ENCODE data around the gene TNFSF13. TPM values are rescaled to one million over a fixed set of nuclear protein-coding genes. Genes with fewer than 3 reads are reported as not detected.

Gene TNFSF13
- total RNA-seq, 1 experiment from 2014 or later, result 0.94 TPM

DNA sequence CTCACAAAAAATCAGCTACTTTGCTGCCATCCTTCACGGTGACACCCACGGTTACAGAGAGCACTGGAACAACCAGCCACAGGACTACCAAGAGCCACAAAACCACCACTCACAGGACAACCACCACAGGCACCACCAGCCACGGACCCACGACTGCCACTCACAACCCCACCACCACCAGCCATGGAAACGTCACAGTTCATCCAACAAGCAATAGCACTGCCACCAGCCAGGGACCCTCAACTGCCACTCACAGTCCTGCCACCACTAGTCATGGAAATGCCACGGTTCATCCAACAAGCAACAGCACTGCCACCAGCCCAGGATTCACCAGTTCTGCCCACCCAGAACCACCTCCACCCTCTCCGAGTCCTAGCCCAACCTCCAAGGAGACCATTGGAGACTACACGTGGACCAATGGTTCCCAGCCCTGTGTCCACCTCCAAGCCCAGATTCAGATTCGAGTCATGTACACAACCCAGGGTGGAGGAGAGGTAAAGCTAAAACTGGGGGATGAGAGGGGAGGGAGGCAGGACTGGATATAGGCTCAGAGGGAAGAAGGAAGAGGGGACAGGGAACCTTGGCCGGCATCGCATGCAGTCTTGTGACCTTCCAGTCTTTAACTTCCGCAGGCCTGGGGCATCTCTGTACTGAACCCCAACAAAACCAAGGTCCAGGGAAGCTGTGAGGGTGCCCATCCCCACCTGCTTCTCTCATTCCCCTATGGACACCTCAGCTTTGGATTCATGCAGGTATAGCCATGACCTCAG is 21.5 kb downstream of the TNFSF13 start:
- Histone ChIP-seq H4K5ac (ENCODE audit: insufficient read length, low read depth, low read length) (no peak overlapping the region), H3K4me2 (ENCODE audit: insufficient read depth, insufficient read length, low read length) (no peak overlapping the region), H3K56ac (ENCODE audit: insufficient read length, low read depth, low read length) (no peak overlapping the region), H2AFZ (ENCODE audit: low read length) (no peak overlapping the region), H2BK12ac (ENCODE audit: insufficient read length, low read depth, low read length) (no peak overlapping the region), H4K8ac (replicated peaks; ENCODE audit: insufficient read length, low read depth, low read length) (no peak overlapping the region), H2BK15ac (ENCODE audit: low read depth, low read length) (no peak overlapping the region), H3K79me1 (ENCODE audit: insufficient read depth, low read depth, low read length, poor library complexity, severe bottlenecking) (peaks cover 2% of the 10 kb centered on the region), H2AK5ac (ENCODE audit: insufficient read length, low read length) (no peak overlapping the region), H2BK120ac (ENCODE audit: low read depth, low read length, poor library complexity, severe bottlenecking) (no peak overlapping the region), H3K4me1 (ENCODE audit: insufficient read depth, low read length) (no peaks in the 10 kb centered on the region), H2BK20ac (ENCODE audit: low read depth, low read length, poor library complexity, severe bottlenecking) (no peak overlapping the region), H4K20me1 (ENCODE audit: control insufficient read depth, insufficient read depth, insufficient read length) (no peaks in the 10 kb centered on the region), H3K27me3 (ENCODE audit: insufficient read depth, low read length) (no peaks in the 10 kb centered on the region), H3K27ac (ENCODE audit: insufficient read length, low read depth, low read length) (no peak overlapping the region), H3K9me3 (ENCODE audit: control insufficient read depth, low read depth, low read length) (no peaks in the 10 kb centered on the region), H3K23ac (ENCODE audit: insufficient read length, low read depth, low read length) (no peak overlapping the region), H3K9ac (ENCODE audit: extremely low read depth, insufficient read length, low read length) (no peak overlapping the region), H4K91ac (ENCODE audit: insufficient read length, low read depth, low read length) (no peak overlapping the region), H3K18ac (ENCODE audit: insufficient read length, low read depth, low read length) (no peak overlapping the region), H3K14ac (ENCODE audit: insufficient read depth, low read length) (no peak overlapping the region), H3K4ac (ENCODE audit: low read depth, low read length) (no peak overlapping the region), H3T11ph (ENCODE audit: low read length) (no peak overlapping the region), H3K79me2 (ENCODE audit: insufficient read depth, low read length) (no peaks in the 10 kb centered on the region; the same call in 1 of the 2 replicates), H2BK5ac (ENCODE audit: insufficient read length, low read length) (no peak overlapping the region), H3K23me2 (ENCODE audit: insufficient read length, low read depth, low read length, poor library complexity, severe bottlenecking) (peaks cover 3% of the 10 kb centered on the region)
- Mint-ChIP-seq H3K4me3 (peak overlapping the region; percentile 3 to 43; a peak in 2 of 5 replicates), H3K27me3 (ENCODE audit: low read depth) (peaks cover 2% of the 10 kb centered on the region), H3K9me3 (peaks cover 0 to 3% of the 10 kb centered on the region in 2 experiments; a peak in 1 of 5 replicates), H3K27ac (peak overlapping the region; percentile 62 to 96 (median 86); a peak in 5 of 7 replicates), H3K4me1 (peaks cover 50 to 56% of the 10 kb centered on the region in 2 experiments), H3K36me3 (ENCODE audit: insufficient read depth in 1 of 3, low read depth in 3 of 3) (peaks cover 39 to 60% (median 49%) of the 10 kb centered on the region in 3 experiments)
- no CpG with 5 or more reads among the region's 12 CpGs for WGBS (ENCODE audit: extremely low coverage, insufficient read length, low lambda C conversion rate)
- TF ChIP-seq, protein P1, sequence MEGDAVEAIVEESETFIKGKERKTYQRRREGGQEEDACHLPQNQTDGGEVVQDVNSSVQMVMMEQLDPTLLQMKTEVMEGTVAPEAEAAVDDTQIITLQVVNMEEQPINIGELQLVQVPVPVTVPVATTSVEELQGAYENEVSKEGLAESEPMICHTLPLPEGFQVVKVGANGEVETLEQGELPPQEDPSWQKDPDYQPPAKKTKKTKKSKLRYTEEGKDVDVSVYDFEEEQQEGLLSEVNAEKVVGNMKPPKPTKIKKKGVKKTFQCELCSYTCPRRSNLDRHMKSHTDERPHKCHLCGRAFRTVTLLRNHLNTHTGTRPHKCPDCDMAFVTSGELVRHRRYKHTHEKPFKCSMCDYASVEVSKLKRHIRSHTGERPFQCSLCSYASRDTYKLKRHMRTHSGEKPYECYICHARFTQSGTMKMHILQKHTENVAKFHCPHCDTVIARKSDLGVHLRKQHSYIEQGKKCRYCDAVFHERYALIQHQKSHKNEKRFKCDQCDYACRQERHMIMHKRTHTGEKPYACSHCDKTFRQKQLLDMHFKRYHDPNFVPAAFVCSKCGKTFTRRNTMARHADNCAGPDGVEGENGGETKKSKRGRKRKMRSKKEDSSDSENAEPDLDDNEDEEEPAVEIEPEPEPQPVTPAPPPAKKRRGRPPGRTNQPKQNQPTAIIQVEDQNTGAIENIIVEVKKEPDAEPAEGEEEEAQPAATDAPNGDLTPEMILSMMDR (conservative IDR thresholded peaks at IDR 0.05), result no peak
- no peak for DNase-seq
